Mucosa of descending colon (tissue), 3 donors: Measurements from ENCODE around the gene PWWP3B. TPM values are rescaled to one million over a fixed set of nuclear protein-coding genes. Genes with fewer than 3 reads are reported as not detected.

ENCODE experiments used
- ATAC-seq: fragments of 200-7000 bp; cut with Tn5 transposase; one replicate; pipeline ENCODE4 v1.9.1; 2020; ENCODE audit warnings: mild to moderate bottlenecking, moderate library complexity
- DNase-seq, 3 donors: peaks; one replicate each; pipeline ENCODE4 v3.0.0-alpha.2; 2020
- H3K36me3 ChIP-seq: fragments of 200-600 bp; one replicate; pipeline ENCODE4 v1.8.0; 2021; ENCODE audit warnings: low read depth, mild to moderate bottlenecking
- H3K4me1 ChIP-seq: fragments of 200-600 bp; one replicate; pipeline ENCODE4 v1.8.0; 2021; ENCODE audit warnings: low read depth, mild to moderate bottlenecking
- H3K4me3 ChIP-seq: fragments of 200-600 bp; one replicate; pipeline ENCODE4 v1.8.0; 2021; ENCODE audit warnings: mild to moderate bottlenecking
- H3K9me3 ChIP-seq: fragments of 200-600 bp; one replicate; pipeline ENCODE4 v1.8.0; 2021; ENCODE audit warnings: mild to moderate bottlenecking
- CTCF ChIP-seq: fragments of 200-600 bp; IDR thresholded peaks from one replicate; pipeline ENCODE4 v1.8.0; 2022; ENCODE audit warnings: antibody characterized with exemption, mild to moderate bottlenecking
- intact Hi-C, 2 donors: fragments of 100-400 bp; cut with DNase I in 1 of 2; cut with micrococcal nuclease in 1 of 2; formaldehyde crosslinking; loops; one replicate each; pipeline versions ENCODE4 v1.11.0 to v1.11.1; 2022; cut with DNase I, micrococcal nuclease
- total RNA-seq, 3 donors: library from RNA; stranded (reverse); fragmentation: NEBNext Ultra II Directional in 2 of 3; extraction: Animal tissue kit (Norgen Biotek cat#: 25700) in 2 of 3; gene quantifications; one replicate each; pipeline versions ENCODE4 v1.2.1 to v1.2.4, GENCODE V29; 2021 to 2023
- donor health status: DM: no; HTN: no; CAD: no; lungs with moderate emphysema.
- donor health status: DM: no; HTN: no; CAD: no.
- donor health status: DM: no; HTN: yes; CAD: no.

The PWWP3B gene
- total RNA-seq, 3 donors from 2014 or later: 0.06 to 0.49 (median 0.12) TPM

DNA sequence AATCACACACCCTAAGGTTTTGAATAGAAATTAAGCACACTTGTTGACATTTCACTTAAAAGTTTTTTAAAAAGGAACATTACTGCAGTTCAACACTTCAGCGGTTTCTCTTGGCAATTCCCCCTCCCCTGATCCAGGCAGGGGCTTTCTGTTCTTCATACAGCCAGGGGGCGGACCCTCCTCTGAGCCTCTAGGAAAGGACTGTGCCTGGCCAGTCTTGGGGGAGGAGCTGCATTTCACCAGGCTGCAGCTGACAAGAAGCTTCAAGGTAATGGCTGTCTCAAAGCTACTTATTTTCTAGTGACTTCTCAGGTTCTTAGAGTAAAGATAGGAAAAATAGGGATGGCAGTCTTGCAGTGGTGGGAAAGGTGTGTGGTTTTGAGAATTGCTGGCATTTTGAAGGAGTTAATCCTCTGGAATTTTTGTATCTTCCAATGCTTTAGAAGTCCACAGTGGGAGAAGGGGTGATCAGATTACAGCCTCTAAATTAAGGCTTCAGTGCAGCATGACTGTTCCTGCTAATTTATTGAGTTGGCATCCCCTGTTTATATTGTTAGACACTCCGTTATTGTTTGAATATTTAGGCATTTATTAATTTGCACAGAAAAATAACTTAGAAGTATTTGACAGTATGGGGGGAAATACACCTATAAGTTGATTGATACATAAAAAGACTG is 33.5 kb downstream of the PWWP3B start:
- Histone ChIP-seq H3K36me3 (no peaks in the 10 kb centered on the region), H3K4me3 (no peak overlapping the region), H3K9me3 (no peaks in the 10 kb centered on the region), H3K4me1 (no peaks in the 10 kb centered on the region)
- DNase-seq: no peak
- ATAC-seq: no peak
- no peak for TF ChIP-seq CTCF
- intact Hi-C loops: no loop called here

- TF ChIP-seq CTCF: no peak
- DNase-seq (no peak), ATAC-seq (no peak)
- Histone ChIP-seq H3K4me3 (no peak overlapping the region), H3K36me3 (no peaks in the 10 kb centered on the region), H3K9me3 (no peaks in the 10 kb centered on the region), H3K4me1 (no peaks in the 10 kb centered on the region)
- intact Hi-C loops: no loop called here
Measured at GRCh38 chrX:106203315-106203714, 35.2 kb downstream of the PWWP3B start.

- DNase-seq: no peak
- H3K36me3 ChIP-seq: no peaks in the 10 kb centered on the region
Measured at GRCh38 chrX:106208154-106208553, 40.0 kb downstream of the PWWP3B start.

More at GRCh38 chrX:106208154-106208553, 40.0 kb downstream of the PWWP3B start:
- H3K9me3 ChIP-seq: no peaks in the 10 kb centered on the region
- ATAC-seq: no peak
- no peaks in the 10 kb centered on the region for H3K4me1 ChIP-seq
- intact Hi-C loops: no loop called here
- H3K4me3 ChIP-seq: no peak overlapping the region
- TF ChIP-seq CTCF: no peak

Other genes with a start within 250 kb of the PWWP3B start
- gene SERPINA7, start 129.6 kb upstream of the PWWP3B start, total RNA-seq: not detected